ENCODE results near the gene UBE2E2. TPM values are rescaled to one million over a fixed set of nuclear protein-coding genes. Genes with fewer than 3 reads are reported as not detected.

The UBE2E2 gene
- total and polyA plus RNA-seq, 2 of the 13 experiments (the other 11 are each of a cell fraction or from before 2014, with no cell fraction given): 0.77 to 1.5 TPM

GRCh38 chr3:23431764-23432163, 228.6 kb downstream of the UBE2E2 start (continued):
- TF ChIP-seq RNF219 (CRISPR knock-in tag; IDR thresholded peaks at IDR 0.05): no peak

- H3K9me3 ChIP-seq (ENCODE audit: low read length): no peaks in the 10 kb centered on the region
- no peaks in the 10 kb centered on the region for H3K4me1 ChIP-seq (ENCODE audit: insufficient read depth, low read length)
- no peak for ATAC-seq
- 0% methylated on average over 2 of the region's 2 CpGs for WGBS (ENCODE audit: low lambda C conversion rate)
- no peak for FAIRE-seq
- no peak overlapping the region for H3K9ac ChIP-seq (ENCODE audit: insufficient read depth, low read depth, low read length)
- BruUV-seq (replicated peaks): no TSS peak
- POLR2A ChIA-PET: no interaction called here
- no peaks in the 10 kb centered on the region for H3K27me3 ChIP-seq (ENCODE audit: control insufficient read depth in 1 of 2, insufficient read depth in 2 of 2, low read length in 2 of 2)
- CTCF ChIA-PET (ENCODE audit: low intra/inter-chr PET ratio, low total read pairs): no interaction called here
- DNase-seq (ENCODE audit: low spot score): no peak
- no peaks in the 10 kb centered on the region for H3K79me2 ChIP-seq (ENCODE audit: insufficient read depth, low read length)
- intact Hi-C loops (cut with micrococcal nuclease; ENCODE audit: unreplicated experiment): no loop called here
- TF ChIP-seq ZSCAN22 (CRISPR knock-in tag; IDR thresholded peaks at IDR 0.05) (no peak), SAFB2 (CRISPR knock-in tag; IDR thresholded peaks at IDR 0.05; ENCODE audit: borderline replicate concordance, low read depth) (no peak), REL (CRISPR knock-in tag; conservative IDR thresholded peaks at IDR 0.05) (no peak), MTERF4 (CRISPR knock-in tag; IDR thresholded peaks at IDR 0.05) (no peak), KDM3A (CRISPR knock-in tag; IDR thresholded peaks at IDR 0.05; ENCODE audit: low read depth) (no peak), ZNF276 (CRISPR knock-in tag; IDR thresholded peaks at IDR 0.05; ENCODE audit: low read depth) (no peak), ZBTB43 (CRISPR knock-in tag; conservative IDR thresholded peaks at IDR 0.05) (no peak), ZNF414 (CRISPR knock-in tag; IDR thresholded peaks at IDR 0.05) (no peak)
- H3K27ac ChIP-seq (ENCODE audit: extremely low read length, insufficient read depth, low read length): no peak overlapping the region
- H2AFZ ChIP-seq (ENCODE audit: low read length): no peak overlapping the region
- H3K4me3 ChIP-seq (replicated peaks in 1 of 3; ENCODE audit: insufficient read depth in 1 of 3, low read depth in 2 of 3, low read length in 3 of 3): no peak overlapping the region
- in situ Hi-C loops (cut with HindIII; ENCODE audit: extremely low pct_ligation_motif_present, low pct_unique_long_range_greater_than_20kb): no loop called here
- no peak overlapping the region for H3K4me2 ChIP-seq (ENCODE audit: low read depth, low read length)
- H4K20me1 ChIP-seq (ENCODE audit: insufficient read depth, low read length): no peaks in the 10 kb centered on the region
- H3K36me3 ChIP-seq (replicated peaks in 1 of 2; ENCODE audit: control insufficient read depth in 1 of 2, insufficient read depth in 2 of 2, low read length in 2 of 2): no peaks in the 10 kb centered on the region
Observed at GRCh38 chr3:23435318-23435717, 232.2 kb downstream of the UBE2E2 start.

Measured in HepG2 (cell line).